ENCODE data around the gene MACO1.

DNA sequence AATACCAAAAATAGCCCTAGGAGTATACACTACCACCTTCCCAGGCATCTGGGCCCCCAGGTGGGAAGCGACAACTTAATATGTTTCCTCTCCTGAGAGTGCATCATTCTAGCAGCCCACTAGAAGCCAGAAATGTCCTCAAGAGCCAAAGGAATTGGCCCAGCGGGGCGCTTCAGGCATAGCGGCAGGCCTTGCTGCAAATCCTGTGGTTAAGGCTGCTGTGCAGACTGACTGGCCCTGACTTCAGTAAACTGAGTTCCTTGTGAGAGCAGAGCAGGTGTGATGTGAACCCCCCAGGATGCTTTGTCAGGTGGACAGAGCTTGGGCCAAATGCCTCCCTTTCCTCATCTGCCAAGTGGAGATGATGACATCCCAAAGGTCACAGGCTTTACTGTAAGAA, 83.0 kb downstream of the MACO1 start:
- TF ChIP-seq POLR2AphosphoS5 (IDR thresholded peaks at IDR 0.05) (no peak), EP300 (IDR thresholded peaks at IDR 0.05) (no peak)
- TF ChIP-seq, protein P1, sequence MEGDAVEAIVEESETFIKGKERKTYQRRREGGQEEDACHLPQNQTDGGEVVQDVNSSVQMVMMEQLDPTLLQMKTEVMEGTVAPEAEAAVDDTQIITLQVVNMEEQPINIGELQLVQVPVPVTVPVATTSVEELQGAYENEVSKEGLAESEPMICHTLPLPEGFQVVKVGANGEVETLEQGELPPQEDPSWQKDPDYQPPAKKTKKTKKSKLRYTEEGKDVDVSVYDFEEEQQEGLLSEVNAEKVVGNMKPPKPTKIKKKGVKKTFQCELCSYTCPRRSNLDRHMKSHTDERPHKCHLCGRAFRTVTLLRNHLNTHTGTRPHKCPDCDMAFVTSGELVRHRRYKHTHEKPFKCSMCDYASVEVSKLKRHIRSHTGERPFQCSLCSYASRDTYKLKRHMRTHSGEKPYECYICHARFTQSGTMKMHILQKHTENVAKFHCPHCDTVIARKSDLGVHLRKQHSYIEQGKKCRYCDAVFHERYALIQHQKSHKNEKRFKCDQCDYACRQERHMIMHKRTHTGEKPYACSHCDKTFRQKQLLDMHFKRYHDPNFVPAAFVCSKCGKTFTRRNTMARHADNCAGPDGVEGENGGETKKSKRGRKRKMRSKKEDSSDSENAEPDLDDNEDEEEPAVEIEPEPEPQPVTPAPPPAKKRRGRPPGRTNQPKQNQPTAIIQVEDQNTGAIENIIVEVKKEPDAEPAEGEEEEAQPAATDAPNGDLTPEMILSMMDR (IDR thresholded peaks at IDR 0.05): no peak
